Measurements from ENCODE around the gene GGCX.

The GGCX gene

DNA sequence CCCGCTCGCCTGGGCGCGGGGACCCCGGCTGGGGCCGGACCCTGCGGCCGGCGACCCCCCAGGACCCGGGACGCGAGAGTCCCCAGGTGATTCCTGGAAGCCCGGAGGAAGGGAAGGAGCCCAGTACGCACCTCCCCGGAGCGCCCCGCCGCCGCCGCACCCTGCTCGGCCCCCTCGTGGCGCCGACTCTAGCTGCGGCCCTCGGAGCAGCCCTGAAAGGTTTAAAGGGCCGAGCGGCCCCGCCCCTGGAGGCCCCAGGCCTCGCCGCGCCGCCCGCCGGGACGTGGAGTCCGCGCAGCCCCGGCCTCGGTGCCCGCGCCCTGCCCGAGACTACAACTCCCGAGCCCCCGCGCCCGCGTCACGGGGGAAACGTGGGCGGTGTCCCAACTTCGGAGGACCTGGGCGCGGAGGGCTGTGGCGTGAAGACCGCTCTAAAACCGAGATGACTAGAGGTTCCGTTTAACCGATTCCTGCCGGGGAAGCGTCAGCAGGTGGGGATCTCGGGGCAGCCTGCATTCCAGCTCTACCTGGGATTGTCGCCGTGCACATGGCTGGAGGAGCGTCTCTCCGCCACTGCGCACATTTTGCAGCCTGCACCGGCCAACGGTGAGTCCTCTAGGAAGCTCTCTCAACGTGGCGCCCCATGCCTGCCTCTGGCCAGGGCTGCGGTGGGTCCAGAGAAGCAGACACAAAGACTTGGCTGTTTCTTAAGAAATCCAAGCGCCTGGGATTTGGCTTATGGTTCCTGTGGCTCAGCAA, 41.4 kb upstream of the GGCX start, which contains the start of gene TMEM150A:
TSS of gene TMEM150A (minus strand) at position 223 of the 759 bp plus-strand sequence. CDS start 750 bp downstream, outside the sequence.
- no peak for TF ChIP-seq CTCF (IDR thresholded peaks at IDR 0.05; ENCODE audit: low read length, missing control alignments)
- peak; percentile 92 for DNase-seq (ENCODE audit: low read depth)
- peak within 1 kb of the TSS; percentile 95 for H3K4me3 ChIP-seq (replicated peaks; ENCODE audit: low read depth, low read length)

DNA sequence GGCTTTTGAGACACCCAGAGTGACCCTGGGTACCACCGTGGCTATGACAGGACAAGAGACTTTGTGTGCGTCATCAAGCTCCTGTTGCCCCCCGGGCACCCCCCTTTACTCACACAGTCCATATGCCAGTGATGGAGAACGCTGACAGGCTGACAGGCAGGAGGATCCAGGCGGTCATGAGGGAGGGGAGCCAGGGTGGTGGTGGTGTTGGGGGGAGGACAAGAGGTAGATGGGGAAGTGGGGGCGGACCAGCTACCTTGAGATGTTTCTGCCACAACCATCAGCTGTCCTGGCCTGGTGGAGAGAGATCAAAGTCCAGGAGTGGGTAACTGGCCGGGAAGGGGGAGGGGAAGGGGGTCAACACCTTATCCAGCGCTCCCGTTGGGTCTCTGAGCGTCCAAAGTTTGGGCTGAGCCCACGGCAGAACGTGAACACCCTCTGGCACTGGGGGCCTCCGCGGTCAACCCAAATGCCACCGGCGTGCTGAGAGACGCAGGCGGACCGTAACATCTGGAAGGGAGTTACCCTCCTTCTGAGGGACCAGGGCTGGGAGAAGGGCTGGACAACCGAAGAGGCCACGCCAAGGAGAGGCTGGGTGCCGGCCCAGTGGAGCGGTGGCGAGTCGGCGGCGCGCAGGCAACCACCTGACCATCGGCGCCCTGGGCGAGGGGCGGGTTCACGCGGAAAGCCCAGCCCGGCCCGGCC, 40.6 kb upstream of the GGCX start:
- H3K4me3 ChIP-seq (replicated peaks; ENCODE audit: low read depth, low read length): peak overlapping the region; percentile 95
- DNase-seq (ENCODE audit: low read depth): peak; percentile 58
- TF ChIP-seq CTCF (IDR thresholded peaks at IDR 0.05; ENCODE audit: low read length, missing control alignments): no peak

- no peak for DNase-seq (ENCODE audit: low read depth)
- no peak for TF ChIP-seq CTCF (IDR thresholded peaks at IDR 0.05; ENCODE audit: low read length, missing control alignments)
- peak overlapping the region; percentile 95 for H3K4me3 ChIP-seq (replicated peaks; ENCODE audit: low read depth, low read length)
Observed at GRCh38 chr2:85600951-85601770, 39.9 kb upstream of the GGCX start.

DNA sequence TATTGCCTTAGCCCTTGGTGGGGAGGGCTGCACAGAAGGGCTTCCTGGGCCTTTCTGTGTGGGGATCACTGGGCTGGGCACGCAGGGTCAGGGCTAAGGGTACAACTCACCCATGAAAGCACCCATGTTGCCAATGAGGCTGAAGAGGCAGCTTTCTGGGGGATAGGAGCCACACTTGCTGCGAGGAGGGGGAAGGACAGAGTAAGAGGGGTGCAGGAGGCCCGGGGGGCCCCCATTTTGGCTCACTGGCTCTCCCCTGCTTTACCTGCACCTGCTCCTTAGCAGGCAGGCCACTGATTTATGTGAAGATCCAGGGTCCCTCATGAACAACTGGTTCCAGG, 38.9 kb upstream of the GGCX start:
- no peak overlapping the region for H3K4me3 ChIP-seq (replicated peaks; ENCODE audit: low read depth, low read length)
- no peak for DNase-seq (ENCODE audit: low read depth)
- TF ChIP-seq CTCF (IDR thresholded peaks at IDR 0.05; ENCODE audit: low read length, missing control alignments): no peak

DNA sequence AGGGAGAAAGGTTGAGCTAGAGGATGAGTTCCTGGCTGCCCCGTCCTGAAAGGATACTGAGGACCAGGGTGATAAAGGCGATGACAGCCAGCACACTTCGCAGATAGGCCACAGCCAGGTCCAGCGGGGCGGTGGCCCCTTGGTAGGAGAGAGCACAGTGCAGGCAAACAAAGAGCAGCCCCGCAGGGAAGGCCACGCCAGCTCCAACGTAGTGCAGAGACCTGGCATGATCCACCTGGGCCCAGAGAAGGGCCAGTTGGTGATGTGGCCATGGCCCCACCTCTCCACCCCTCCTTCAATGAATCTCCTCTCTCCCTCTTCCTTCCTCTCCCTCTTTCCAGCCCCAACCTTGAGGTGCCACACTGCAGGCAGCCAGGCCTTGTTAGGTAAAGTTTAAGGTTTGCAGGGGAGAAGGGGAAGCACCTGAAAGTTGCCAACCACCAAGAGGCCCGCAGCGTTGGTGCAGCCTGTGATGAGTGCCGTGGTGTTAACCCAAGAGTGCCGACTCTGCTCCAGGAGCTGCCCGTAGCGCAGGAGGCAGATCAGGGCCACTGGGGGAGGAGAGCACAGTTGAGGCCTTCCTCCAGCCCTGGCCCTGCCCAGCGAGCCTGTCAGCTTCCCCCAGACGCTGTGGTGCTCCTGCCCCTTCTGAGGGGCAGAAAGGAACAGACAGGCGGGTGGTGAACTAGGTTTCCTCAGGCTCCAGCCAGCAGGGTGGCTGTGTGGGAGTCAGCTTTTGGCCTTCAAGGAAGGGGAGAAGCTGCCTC, 38.4 kb upstream of the GGCX start:
- no peak for TF ChIP-seq CTCF (IDR thresholded peaks at IDR 0.05; ENCODE audit: low read length, missing control alignments)
- H3K4me3 ChIP-seq (replicated peaks; ENCODE audit: low read depth, low read length): no peak overlapping the region
- DNase-seq (ENCODE audit: low read depth): no peak

DNA sequence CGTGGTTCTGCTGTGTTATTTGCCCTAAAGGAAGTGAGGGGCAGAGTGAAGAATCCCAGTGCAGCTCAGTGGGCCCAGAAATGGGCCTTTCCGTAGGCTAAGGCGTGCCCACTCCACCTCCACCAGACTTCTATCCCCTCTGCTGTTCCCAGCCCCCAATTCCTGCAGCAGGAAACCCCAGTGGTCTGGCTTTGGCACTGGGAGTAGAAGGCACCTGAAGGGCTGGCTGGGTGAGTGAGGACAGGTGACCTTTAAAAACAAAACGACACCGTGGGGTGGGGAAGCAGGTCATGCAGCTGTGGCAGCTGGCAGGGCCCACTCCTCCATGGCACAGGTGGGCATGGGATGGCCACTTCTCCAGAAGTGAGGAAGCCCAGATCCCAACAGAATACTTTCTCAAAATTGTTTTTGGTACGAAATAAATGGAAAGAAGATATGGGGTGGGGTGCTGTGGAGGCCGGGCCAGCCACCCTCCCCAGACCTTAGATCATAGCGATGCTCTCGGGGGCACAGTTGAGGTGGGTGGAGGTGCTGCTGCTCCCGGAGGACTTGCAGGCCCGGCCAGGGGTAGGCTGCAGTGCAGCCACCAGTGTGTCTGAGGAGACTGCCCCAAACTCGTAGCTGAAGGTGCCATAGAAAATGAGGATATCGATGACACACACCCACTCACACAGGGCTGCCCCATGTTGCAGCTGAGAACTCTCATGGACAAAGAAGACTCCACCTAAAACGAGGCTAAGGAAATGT, 37.5 kb upstream of the GGCX start:
- H3K4me3 ChIP-seq (replicated peaks; ENCODE audit: low read depth, low read length): no peak overlapping the region
- TF ChIP-seq CTCF (IDR thresholded peaks at IDR 0.05; ENCODE audit: low read length, missing control alignments): no peak
- no peak for DNase-seq (ENCODE audit: low read depth)

Data from fibroblast of pulmonary artery (primary cell).